8988T (cell line): ENCODE results near the gene ALG9.

ENCODE experiments used
- DNase-seq: peaks from one replicate; pipeline ENCODE4 v3.0.0; 2011

ALG9 gene

GRCh38 chr11:111762981-111763643 lies 108.3 kb downstream of the ALG9 start:
- DNase-seq = no peak

GRCh38 chr11:111762526-111762925 lies 108.9 kb downstream of the ALG9 start:
- DNase-seq = no peak

DNA sequence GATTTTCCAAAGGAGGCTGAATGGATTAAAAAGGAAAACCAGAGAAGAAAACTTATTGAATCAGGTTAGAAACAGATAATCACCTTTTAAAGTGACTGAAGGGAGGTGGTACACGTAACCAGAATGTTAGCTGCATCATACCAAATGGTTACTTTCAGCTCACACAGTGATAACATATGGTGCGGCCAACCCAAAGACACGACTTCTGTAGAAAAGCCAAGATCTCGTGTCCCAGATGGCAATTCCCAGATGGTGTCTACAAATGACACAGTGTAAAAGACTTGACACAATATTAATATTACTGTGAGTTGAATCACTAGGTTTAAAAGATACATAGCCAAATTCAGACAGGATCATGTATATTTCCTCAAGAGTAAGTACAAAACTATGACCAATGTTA lies 110.3 kb downstream of the ALG9 start:
- DNase-seq = no peak

- no peak for DNase-seq
Observed at GRCh38 chr11:111759778-111760407, 111.5 kb downstream of the ALG9 start.

DNA sequence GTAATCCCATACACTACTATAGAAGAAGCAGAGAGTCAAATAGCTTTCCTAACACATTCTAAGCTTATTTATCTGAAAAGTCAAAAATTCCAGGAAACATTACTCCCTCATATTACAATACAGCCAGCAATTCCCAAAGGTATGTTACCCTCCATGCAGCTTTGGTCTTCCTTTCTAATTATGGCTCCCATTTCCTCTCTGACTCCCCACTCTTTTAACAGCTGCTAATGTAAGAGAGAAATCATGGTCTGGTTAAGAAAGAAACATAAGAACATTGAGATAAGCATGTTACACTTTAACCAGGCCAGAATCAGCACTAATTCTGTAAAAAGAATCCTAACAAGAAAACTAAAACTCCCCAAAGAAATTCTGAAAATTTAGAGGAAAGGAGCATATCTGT lies 112.0 kb downstream of the ALG9 start:
- no peak for DNase-seq

- DNase-seq = no peak
Observed at GRCh38 chr11:111756097-111756496, 115.3 kb downstream of the ALG9 start.

DNA sequence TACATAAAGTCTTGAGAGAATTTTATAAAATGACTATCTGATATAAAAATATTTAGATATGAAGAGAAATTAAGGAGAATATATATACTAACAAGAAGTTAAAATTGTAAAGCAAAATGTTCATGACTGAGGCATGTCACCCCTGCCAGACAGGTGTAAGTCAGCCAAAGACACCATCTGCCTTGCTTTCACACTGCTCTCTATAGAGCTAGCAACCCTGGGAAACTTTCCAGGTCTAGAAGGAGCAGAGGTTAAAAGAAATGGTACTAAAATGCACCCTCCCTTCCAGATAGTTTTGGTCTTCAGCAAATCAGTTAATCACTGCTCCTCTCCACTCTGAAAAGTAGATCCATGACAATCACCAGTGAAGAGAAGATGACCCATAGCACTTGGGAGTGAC lies 121.7 kb downstream of the ALG9 start:
- DNase-seq = no peak

- DNase-seq = no peak
Observed at GRCh38 chr11:111748035-111748804, 123.2 kb downstream of the ALG9 start.

- no peak for DNase-seq
Observed at GRCh38 chr11:111745719-111746504, 125.5 kb downstream of the ALG9 start.

GRCh38 chr11:111743700-111744099 lies 127.7 kb downstream of the ALG9 start:
- no peak for DNase-seq

DNA sequence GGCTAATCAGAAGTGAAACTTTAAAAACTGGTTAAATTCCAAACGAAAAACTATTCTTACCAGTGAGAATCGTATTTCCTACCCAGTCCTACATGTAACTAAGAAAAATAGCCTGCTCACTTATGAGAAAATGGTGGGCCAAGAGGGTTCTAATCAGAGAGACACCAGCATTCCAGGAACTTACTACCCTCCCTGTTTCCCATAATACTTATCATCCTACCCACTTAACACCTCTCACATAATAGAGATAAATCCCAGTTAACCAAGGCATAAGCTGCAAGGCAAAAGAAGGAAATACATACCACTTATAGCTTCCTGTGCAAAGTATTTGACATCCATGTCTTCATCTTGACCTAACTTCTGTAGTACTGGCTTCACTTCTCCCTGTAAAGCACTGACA lies 129.6 kb downstream of the ALG9 start:
- DNase-seq = no peak

DNA sequence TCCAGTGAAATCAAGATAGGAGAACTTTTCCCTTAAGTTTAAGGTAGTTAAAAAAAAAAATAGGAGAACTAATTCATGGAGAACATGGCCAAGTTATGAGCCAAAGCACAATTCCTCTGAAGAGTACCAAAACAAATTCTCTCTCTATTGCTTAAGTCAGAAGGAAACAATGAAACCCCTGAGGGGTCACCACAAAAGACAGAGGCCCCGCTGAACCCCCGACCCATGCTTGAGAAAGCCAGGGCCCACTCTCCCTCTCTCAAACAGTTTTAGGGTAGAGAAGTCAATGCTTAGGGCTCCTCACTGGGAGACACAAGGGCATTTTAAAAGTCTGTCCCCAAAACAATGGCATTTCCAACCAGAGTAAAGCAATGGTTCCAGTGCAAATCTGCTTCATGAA lies 132.1 kb downstream of the ALG9 start:
- DNase-seq = no peak

GRCh38 chr11:111737444-111738210 lies 133.8 kb downstream of the ALG9 start:
- DNase-seq = no peak

DNA sequence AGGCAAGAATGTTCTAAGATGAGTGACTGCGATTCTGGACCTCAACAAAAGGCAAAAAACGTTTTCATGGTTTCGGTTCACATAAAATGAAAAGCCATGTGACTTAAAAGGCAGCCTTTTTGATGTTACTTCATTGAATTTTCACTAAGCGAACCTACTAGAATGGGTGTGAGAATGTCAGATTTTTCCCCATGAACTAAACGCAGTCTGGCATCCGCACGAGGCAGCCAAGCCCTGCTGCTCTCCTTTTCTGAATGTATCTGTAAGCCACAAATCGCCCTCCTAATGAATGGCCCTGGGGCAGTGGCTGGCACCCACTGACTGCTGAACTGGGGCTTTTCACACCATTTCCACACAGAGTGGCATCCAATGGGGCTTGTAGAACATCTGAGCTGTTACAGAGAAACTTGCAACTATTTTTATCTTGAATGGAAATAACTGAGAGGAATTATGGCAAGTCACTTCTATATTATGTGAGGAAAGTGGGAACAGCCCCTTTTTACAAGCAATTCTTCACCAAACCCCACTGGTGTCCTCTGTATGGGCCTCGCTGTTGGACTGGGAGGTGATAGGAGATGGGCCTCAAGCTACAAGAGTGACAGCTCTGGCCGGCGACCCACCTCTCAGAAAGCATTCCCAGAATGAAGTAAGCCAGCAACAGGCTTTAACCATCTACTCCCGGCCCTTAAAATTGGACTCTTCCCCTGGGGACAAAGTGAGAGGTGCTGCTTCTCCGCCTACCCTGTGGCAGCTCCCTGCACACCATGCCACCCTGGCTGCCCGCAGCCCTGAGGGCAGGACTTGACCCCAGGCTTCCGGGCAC lies 134.5 kb downstream of the ALG9 start:
- no peak for DNase-seq
